Gastrocnemius medialis (tissue), 4 donors: ENCODE data around the gene AOC2. TPM values are rescaled to one million over a fixed set of nuclear protein-coding genes. Genes with fewer than 3 reads are reported as not detected.

Experiments
- ATAC-seq, 2 donors: fragments of 150-250 bp; one replicate each; pipeline ENCODE4 v1.9.1; 2016
- DNase-seq, 2 donors: peaks; one replicate each; pipeline ENCODE4 v3.0.0-alpha.2; 2019
- H3K27ac ChIP-seq, 4 donors: fragments of 200-600 bp; sonication (generic); 1 replicate in 1 of 4; 2 replicates in 3 of 4; pipeline ENCODE4 v1.5.1; 2016 to 2018; ENCODE audit warnings: mild to moderate bottlenecking in 2 of 4, moderate library complexity in 1 of 4
- H3K27me3 ChIP-seq, 3 donors: fragments of 200-600 bp; sonication (generic) in 2 of 3; 1 replicate in 1 of 3; 2 replicates in 2 of 3; pipeline versions ENCODE4 v1.5.1 to v1.6.0; 2016 to 2019; ENCODE audit warnings: mild to moderate bottlenecking in 1 of 3, moderate library complexity in 1 of 3
- H3K36me3 ChIP-seq, 2 donors: fragments of 200-600 bp; sonication (generic) in 1 of 2; one replicate each; pipeline ENCODE4 v1.5.1; 2017 to 2018
- H3K4me1 ChIP-seq, 2 donors: fragments of 200-600 bp; sonication (generic) in 1 of 2; one replicate each; pipeline ENCODE4 v1.5.1; 2016 to 2017; ENCODE audit warnings: mild to moderate bottlenecking in 2 of 2
- H3K4me3 ChIP-seq, 4 donors: fragments of 200-600 bp; sonication (generic) in 3 of 4; 1 replicate in 1 of 4; 2 replicates in 3 of 4; pipeline ENCODE4 v1.5.1; 2016 to 2019; ENCODE audit warnings: mild to moderate bottlenecking in 2 of 4
- H3K9me3 ChIP-seq, 3 donors: fragments of 200-600 bp; sonication (generic) in 2 of 3; 1 replicate in 1 of 3; 2 replicates in 2 of 3; pipeline ENCODE4 v1.5.1; 2016 to 2019
- POLR2A ChIP-seq, 2 donors: fragments of 450-650 bp; IDR thresholded peaks; one replicate each; pipeline ENCODE4 v1.6.1; 2017; ENCODE audit warnings: antibody characterized with exemption in 2 of 2, mild to moderate bottlenecking in 2 of 2, moderate library complexity in 2 of 2
- in situ Hi-C, 4 donors: fragments of 200-750 bp; cut with MboI; loops; one replicate each; pipeline versions ENCODE4 v1.15.0 to v1.8.0; 2017; ENCODE audit warnings: low sequenced_read_pairs in 4 of 4
- intact Hi-C: fragments of 100-400 bp; cut with DNase I; formaldehyde crosslinking; loops from one replicate; pipeline ENCODE4 v1.15.1; 2023; ENCODE audit warnings: low total_unique reads
- total RNA-seq, 4 donors: library from RNA; depleted of rRNA; stranded (reverse); fragments of >200 nt; gene quantifications; one replicate each; pipeline versions ENCODE4 v1.1.0 to v1.2.3, GENCODE V29; 2016
- TF ChIP-seq, protein P1 (sequence below), 5 experiments: fragments of 450-650 bp in 3 of 5; fragments of 200-600 bp in 2 of 5; sonication (generic) in 2 of 5; IDR thresholded peaks in 4 of 5; conservative IDR thresholded peaks in 1 of 5; 1 replicate in 4 of 5; 2 replicates in 1 of 5; pipeline ENCODE4 v1.5.1; 2016 to 2019; ENCODE audit warnings: antibody characterized with exemption in 5 of 5, mild to moderate bottlenecking in 3 of 5, moderate library complexity in 3 of 5

Gene AOC2, protein sequence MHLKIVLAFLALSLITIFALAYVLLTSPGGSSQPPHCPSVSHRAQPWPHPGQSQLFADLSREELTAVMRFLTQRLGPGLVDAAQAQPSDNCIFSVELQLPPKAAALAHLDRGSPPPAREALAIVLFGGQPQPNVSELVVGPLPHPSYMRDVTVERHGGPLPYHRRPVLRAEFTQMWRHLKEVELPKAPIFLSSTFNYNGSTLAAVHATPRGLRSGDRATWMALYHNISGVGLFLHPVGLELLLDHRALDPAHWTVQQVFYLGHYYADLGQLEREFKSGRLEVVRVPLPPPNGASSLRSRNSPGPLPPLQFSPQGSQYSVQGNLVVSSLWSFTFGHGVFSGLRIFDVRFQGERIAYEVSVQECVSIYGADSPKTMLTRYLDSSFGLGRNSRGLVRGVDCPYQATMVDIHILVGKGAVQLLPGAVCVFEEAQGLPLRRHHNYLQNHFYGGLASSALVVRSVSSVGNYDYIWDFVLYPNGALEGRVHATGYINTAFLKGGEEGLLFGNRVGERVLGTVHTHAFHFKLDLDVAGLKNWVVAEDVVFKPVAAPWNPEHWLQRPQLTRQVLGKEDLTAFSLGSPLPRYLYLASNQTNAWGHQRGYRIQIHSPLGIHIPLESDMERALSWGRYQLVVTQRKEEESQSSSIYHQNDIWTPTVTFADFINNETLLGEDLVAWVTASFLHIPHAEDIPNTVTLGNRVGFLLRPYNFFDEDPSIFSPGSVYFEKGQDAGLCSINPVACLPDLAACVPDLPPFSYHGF
- total RNA-seq = 1 to 10 TPM in 2 of 4 donors, under 1 TPM in 2; 0.81 to 1.2 (median 1.0) TPM

GRCh38 chr17:42844271-42844670, at the start of gene AOC2:
TSS of gene AOC2 (plus strand) at chr17:42844580. CDS start at chr17:42844627, 47 bp downstream.
- DNase-seq (no peak), ATAC-seq (no peak)
- H3K9me3 ChIP-seq = no peaks in the 10 kb centered on the region
- H3K36me3 ChIP-seq = peaks cover 0 to 61% of the 10 kb centered on the region in 2 donors
- intact Hi-C loops (no loop called here), in situ Hi-C loops (loop anchor here (5.0 to 10.0 kb wide), 3 partner anchors 81 to 93 kb away; no protein-coding TSS in a partner anchor)
- no peak within 1 kb of the TSS for H3K4me3 ChIP-seq
- TF ChIP-seq POLR2A (IDR thresholded peaks at IDR 0.05) = no peak
- TF ChIP-seq, protein P1, sequence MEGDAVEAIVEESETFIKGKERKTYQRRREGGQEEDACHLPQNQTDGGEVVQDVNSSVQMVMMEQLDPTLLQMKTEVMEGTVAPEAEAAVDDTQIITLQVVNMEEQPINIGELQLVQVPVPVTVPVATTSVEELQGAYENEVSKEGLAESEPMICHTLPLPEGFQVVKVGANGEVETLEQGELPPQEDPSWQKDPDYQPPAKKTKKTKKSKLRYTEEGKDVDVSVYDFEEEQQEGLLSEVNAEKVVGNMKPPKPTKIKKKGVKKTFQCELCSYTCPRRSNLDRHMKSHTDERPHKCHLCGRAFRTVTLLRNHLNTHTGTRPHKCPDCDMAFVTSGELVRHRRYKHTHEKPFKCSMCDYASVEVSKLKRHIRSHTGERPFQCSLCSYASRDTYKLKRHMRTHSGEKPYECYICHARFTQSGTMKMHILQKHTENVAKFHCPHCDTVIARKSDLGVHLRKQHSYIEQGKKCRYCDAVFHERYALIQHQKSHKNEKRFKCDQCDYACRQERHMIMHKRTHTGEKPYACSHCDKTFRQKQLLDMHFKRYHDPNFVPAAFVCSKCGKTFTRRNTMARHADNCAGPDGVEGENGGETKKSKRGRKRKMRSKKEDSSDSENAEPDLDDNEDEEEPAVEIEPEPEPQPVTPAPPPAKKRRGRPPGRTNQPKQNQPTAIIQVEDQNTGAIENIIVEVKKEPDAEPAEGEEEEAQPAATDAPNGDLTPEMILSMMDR (IDR thresholded peaks at IDR 0.05 in 4 of 5, conservative IDR thresholded peaks at IDR 0.05 in 1 of 5) = no peak
- no peaks in the 10 kb centered on the region for H3K27me3 ChIP-seq
- H3K27ac ChIP-seq = no peak within 1 kb of the TSS
- H3K4me1 ChIP-seq = no peaks in the 10 kb centered on the region

- Histone ChIP-seq H3K4me3 (no peak overlapping the region), H3K4me1 (peaks cover 17 to 18% of the 10 kb centered on the region in 2 donors), H3K9me3 (no peaks in the 10 kb centered on the region), H3K36me3 (peaks cover 0 to 5% of the 10 kb centered on the region in 2 donors), H3K27me3 (no peaks in the 10 kb centered on the region), H3K27ac (no peak overlapping the region)
- no peak for DNase-seq
- intact Hi-C loops (no loop called here), in situ Hi-C loops (no loop called here)
- TF ChIP-seq POLR2A (IDR thresholded peaks at IDR 0.05) = no peak
- TF ChIP-seq, protein P1 (IDR thresholded peaks at IDR 0.05 in 4 of 5, conservative IDR thresholded peaks at IDR 0.05 in 1 of 5) = no peak
- ATAC-seq = no peak
Measured at GRCh38 chr17:42795061-42795460, 49.3 kb upstream of the AOC2 start.

- intact Hi-C loops = no loop called here
- in situ Hi-C loops = no loop called here
- no peak for ATAC-seq
Measured at GRCh38 chr17:42795465-42795864, 48.9 kb upstream of the AOC2 start.

DNA sequence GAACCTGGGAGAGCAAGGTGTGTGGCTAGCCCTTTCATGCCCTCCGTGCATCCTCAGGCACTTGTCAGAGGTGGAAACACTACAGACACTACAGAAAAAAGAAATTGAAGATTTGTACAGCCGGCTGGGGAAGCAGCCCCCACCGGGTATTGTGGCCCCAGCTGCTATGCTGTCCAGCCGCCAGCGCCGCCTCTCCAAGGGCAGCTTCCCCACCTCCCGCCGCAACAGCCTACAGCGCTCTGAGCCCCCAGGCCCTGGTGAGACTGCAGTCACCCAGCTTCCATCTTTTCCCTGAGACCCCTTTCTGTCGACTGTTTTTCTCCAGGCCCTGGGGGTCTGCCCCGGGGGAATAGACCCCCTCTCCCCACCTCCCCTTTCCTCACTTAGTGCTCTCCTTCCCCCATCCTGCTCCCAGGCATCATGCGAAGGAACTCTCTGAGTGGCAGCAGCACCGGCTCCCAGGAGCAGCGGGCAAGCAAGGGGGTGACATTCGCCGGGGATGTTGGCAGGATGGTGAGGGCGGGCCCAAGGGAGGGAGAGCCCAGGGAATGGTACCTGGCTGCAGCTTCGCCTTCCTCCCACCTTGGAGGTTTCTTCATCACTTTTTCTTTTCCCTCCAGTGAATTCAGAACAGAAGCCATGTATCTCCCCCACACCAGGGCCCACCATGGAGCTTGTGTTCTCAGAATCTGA, 48.2 kb upstream of the AOC2 start:
- peaks cover 0 to 5% of the 10 kb centered on the region in 2 donors for H3K36me3 ChIP-seq
- ATAC-seq = no peak
- in situ Hi-C loops = no loop called here

More at GRCh38 chr17:42795465-42795864, 48.9 kb upstream of the AOC2 start:
- Histone ChIP-seq H3K4me3 (no peak overlapping the region), H3K4me1 (peaks cover 17 to 18% of the 10 kb centered on the region in 2 donors), H3K9me3 (no peaks in the 10 kb centered on the region), H3K27me3 (no peaks in the 10 kb centered on the region), H3K36me3 (peaks cover 0 to 5% of the 10 kb centered on the region in 2 donors), H3K27ac (no peak overlapping the region)
- DNase-seq = no peak
- TF ChIP-seq, protein P1 (IDR thresholded peaks at IDR 0.05 in 4 of 5, conservative IDR thresholded peaks at IDR 0.05 in 1 of 5) = no peak
- TF ChIP-seq POLR2A (IDR thresholded peaks at IDR 0.05) = no peak

More for the DNA sequence above, 48.2 kb upstream of the AOC2 start:
- TF ChIP-seq, protein P1 (IDR thresholded peaks at IDR 0.05 in 4 of 5, conservative IDR thresholded peaks at IDR 0.05 in 1 of 5) = no peak
- TF ChIP-seq POLR2A (IDR thresholded peaks at IDR 0.05) = no peak
- Histone ChIP-seq H3K9me3 (no peaks in the 10 kb centered on the region), H3K4me3 (no peak overlapping the region), H3K4me1 (peaks cover 17 to 18% of the 10 kb centered on the region in 2 donors), H3K27ac (no peak overlapping the region), H3K27me3 (no peaks in the 10 kb centered on the region)
- no peak for DNase-seq
- intact Hi-C loops = no loop called here
